Lower leg skin (tissue), 3 donors: ENCODE data around the gene BLMH.

ENCODE experiments used
- CTCF ChIP-seq, 3 donors: fragments of 450-650 bp; IDR thresholded peaks; one replicate each; pipeline ENCODE4 v1.5.1; 2016; ENCODE audit warnings: antibody characterized with exemption in 3 of 3, mild to moderate bottlenecking in 3 of 3, moderate library complexity in 2 of 3
- POLR2A ChIP-seq, 2 donors: fragments of 450-650 bp; IDR thresholded peaks; one replicate each; pipeline ENCODE4 v1.6.1; 2016 to 2017; ENCODE audit warnings: antibody characterized with exemption in 2 of 2, mild to moderate bottlenecking in 1 of 2, moderate library complexity in 1 of 2

GRCh38 chr17:30232824-30233427 lies 58.8 kb downstream of the BLMH start:
- TF ChIP-seq CTCF (IDR thresholded peaks at IDR 0.05) = no peak
- no peak for TF ChIP-seq POLR2A (IDR thresholded peaks at IDR 0.05)
